HT1080 (cell line): ENCODE measurements around the gene TM7SF3. TPM values are rescaled to one million over a fixed set of nuclear protein-coding genes. Genes with fewer than 3 reads are reported as not detected.
"Not testable (repeated sequence)": the region's sequence is repeated elsewhere in the genome, so short reads cannot be mapped to it uniquely, and the experiment has no call there.

Experiments used
- DNase-seq: peaks from one replicate; pipeline ENCODE4 v3.0.0-alpha.2; 2015; ENCODE audit warnings: low read depth
- polyA plus RNA-seq, 2 experiments: library from polyadenylated mRNA; depleted of rRNA; stranded (reverse); fragments of >200 nt; gene quantifications; 2 replicates each; pipeline ENCODE4 v1.2.3, GENCODE V29; 2015
- total RNA-seq: library from RNA; depleted of rRNA; stranded (reverse); fragments of >200 nt; shearing (Covaris generic); gene quantifications from 2 replicates; pipeline ENCODE4 v1.2.3, GENCODE V29; 2014; rRNA removed

TM7SF3 gene, protein sequence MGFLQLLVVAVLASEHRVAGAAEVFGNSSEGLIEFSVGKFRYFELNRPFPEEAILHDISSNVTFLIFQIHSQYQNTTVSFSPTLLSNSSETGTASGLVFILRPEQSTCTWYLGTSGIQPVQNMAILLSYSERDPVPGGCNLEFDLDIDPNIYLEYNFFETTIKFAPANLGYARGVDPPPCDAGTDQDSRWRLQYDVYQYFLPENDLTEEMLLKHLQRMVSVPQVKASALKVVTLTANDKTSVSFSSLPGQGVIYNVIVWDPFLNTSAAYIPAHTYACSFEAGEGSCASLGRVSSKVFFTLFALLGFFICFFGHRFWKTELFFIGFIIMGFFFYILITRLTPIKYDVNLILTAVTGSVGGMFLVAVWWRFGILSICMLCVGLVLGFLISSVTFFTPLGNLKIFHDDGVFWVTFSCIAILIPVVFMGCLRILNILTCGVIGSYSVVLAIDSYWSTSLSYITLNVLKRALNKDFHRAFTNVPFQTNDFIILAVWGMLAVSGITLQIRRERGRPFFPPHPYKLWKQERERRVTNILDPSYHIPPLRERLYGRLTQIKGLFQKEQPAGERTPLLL
- total RNA-seq = 136 and 144 TPM in 2 replicates
- polyA plus RNA-seq (2015; cell fraction: cytosol; rRNA removed) = 143 and 145 TPM in 2 replicates
- 108 and 140 TPM in 2 replicates for polyA plus RNA-seq (2015; cell fraction: nucleus; rRNA removed)

DNA sequence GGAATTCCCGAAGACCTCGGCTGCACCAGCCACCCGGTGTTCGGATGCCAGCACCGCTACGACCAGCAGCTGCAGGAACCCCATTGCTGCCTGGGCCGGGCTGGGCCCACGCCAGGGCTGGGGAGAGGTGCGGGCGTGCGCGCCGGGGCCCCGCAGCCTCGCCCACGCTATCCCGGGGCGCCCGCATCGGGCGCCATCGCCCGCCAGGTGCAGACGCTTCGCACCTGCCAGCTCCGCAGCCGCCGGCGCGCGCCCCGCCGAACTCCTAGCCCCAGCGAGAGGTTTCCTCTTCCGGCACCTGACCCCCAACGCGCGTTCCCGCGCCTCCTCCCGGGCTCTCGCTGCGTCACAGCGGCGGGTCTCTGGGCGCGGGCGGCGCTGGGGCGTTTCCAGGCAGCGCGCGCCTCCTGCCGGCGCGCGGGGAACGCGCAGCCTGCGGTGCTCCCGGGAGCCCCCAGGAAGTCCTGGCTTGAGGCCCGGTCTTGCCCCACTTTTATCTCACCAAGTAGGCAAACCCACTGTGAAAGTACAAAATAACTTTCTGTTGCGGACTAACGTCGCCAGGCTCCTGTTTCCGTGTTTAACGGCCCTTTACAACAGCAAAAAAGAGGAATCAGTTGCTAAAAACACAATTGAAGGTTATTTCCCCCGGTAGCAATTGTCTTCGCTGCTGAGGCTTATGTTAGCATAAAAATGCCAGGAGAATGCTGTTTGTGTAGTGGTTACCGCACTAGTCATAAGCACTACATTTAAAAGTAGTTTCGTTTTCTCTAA is at the start of gene TM7SF3:
Gene TM7SF3, minus strand, starts transcription at position 300 of the 774 bp plus-strand sequence. Its CDS starts 216 bp downstream, at position 84.
- DNase-seq = peak; percentile 89

DNA sequence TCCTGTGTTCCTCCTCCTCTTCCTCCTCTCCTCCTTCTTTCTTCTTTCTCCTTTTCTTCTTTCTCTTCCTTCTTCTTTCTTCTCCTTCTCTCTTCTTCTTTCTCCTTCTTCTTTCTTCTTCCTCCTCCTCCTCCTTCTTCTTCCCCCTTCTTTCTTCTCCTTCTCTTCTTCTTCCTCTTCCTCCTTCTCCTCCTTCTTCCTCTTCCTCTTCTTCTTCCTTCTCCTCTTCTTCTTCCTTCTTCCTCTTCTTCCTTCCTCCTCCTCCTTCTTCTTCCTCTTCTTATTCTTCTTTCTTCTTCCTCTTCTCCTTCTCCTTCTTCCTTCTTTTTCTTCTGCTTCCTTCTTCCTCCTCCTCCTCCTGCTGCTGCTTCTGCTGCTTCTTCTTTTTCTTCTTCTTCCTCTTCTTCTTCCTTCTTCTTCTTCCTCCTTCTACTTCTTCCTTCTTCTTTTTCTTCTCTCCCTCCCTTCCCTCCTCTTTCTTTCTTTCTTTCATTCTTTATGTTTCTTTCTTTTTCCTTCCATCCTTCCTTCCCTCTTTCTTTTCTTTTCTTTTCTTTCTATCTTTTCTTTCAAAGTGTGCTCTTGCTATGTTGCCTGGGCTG is 49.2 kb upstream of the TM7SF3 start:
- DNase-seq = no peak

DNA sequence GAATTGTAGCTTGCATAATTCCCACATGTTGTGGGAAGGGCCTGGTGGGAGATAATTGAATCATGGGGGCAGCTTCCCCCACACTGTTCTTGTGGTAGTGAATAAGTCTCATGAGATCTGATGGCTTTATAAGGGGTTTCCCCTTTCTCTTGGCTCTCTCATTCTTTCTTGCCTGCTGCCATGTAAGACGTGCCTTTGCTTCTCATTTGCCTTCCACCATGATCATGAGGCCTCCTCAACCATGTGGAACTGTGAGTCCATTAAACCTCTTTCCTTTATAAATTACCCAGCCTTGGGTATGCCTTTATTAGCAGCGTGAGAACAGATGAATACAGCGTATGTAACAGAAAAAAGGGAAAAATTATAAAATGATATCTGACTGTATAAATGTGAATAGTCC is 47.1 kb upstream of the TM7SF3 start:
- no peak for DNase-seq

DNA sequence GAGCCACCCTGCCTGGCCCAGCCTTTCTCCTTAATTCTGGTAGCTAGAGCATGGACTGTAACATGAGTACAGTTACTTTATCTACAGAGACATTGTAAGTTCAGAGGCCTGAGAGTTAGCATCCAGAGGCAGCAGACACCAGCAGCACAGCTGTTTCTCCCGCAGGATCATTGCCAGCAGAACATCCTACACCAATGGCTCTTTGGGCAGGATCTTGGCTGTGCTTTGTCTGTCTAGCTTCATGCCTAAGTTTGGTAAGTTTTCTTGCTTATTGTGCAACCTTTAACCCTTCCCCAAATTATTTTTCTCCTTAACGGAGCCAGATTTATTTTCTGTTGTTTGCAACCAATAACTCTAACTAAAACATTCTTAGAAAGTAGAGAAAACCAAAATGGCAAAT is 46.6 kb upstream of the TM7SF3 start:
- no peak for DNase-seq

DNA sequence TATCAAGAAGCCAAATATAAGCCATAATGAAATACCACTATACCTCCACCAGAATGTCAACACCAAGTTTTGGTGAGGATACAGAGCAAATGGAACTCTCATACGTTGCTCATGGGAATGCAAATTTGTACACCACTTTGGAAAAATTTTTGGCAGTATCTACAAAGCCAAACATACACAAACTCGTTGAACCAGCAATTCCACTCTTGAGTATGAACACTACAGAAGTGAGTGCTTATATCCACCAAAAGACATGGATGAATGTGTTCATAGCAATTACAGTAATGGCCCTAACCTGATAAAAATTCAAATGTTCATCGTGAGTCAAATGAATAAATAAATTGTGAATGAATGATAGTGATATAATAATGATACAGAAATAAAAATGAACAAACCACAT is 43.4 kb upstream of the TM7SF3 start:
- no peak for DNase-seq

DNA sequence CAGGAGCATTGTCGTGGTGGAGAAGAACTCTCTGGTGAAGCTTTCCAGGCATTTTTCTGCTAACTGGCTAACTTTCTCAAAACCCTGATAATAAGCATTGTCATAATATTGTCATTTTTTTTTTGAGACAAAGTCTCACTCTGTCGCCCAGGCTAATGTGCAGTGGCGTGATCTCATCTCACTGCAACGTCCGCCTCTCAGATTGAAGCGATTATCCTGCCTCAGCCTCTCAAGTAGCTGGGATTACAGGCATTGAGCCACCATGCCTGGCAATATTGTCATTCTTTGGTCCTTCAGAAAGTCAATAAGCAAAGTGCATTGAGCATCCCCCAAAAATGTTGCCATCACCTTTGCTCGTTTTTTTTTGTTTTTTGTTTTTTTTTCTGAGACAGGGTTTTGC is 41.8 kb upstream of the TM7SF3 start:
- no peak for DNase-seq

DNA sequence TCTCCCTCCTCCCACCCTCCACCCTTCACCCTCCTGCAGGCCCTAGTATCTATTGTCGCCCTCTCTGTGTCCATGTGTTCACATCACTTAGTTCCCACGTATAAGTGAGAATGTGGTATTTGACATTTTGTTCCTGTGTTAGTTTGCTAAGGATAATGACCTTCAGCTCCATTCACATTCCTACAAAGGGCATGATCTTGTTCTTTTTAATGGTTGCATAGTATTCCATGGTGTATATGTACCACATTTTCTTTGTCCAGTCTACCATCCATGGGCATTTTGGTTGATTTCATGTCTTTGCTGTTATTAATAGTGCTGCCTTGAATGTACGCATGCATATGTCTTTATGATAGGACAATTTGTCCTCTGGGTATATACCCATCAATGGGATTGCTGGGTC is 38.6 kb upstream of the TM7SF3 start:
- DNase-seq = no peak

GRCh38 chr12:27052176-27052575 is 38.0 kb upstream of the TM7SF3 start:
- DNase-seq = no peak

- peak; percentile 76 for DNase-seq
Observed at GRCh38 chr12:27048822-27049752, 34.9 kb upstream of the TM7SF3 start.

DNA sequence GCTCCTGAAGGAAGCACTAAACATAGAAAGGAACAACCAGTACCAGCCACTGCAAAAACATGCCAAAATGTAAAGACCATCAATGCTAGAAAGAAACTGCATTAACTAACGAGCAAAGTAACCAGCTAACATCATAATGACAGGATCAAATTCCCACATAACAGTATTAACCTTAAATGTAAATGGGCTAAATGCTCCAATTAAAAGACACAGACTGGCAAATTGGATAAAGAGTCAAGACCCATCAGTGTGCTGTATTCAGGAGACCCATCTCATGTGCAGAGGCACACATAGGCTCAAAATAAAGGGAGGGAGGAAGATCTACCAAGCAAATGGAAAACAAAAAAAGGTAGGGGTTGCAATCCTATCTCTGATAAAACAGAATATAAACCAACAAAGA is 27.8 kb upstream of the TM7SF3 start:
- not testable (repeated sequence) for DNase-seq

GRCh38 chr12:27040637-27041036 is 26.5 kb upstream of the TM7SF3 start:
- DNase-seq = not testable (repeated sequence)

DNA sequence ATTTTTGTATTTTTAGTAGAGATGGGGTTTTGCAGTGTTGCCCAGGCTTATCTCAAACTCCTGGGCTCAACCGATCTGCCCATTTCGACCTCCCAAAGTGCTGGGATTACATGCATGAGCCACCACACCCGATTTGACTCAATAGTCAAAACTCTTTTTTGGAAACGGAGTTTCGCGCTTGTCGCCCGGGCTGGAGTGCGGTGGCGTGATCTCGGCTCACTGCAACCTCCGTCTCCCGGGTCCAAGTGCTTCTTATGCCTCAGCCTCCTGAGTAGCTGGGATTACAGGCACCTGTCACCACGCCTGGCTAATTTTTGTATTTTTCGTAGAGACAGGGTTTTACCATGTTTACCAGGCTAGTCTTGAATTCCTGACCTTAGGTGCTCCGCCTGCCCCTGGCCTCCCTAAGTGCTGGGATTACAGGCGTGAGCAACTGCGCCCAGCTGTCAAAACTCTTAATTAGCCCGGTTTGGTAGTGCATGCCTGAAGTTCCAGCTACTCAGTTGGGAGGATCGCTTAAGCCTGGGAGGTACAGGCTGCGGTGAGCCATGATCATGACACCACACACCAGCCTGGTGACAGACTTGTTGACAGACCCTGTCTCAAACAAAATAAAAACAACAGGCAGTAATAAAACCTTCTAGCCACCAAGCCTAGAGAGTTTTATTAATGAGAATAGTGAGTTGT is 20.6 kb upstream of the TM7SF3 start:
- no peak for DNase-seq

DNA sequence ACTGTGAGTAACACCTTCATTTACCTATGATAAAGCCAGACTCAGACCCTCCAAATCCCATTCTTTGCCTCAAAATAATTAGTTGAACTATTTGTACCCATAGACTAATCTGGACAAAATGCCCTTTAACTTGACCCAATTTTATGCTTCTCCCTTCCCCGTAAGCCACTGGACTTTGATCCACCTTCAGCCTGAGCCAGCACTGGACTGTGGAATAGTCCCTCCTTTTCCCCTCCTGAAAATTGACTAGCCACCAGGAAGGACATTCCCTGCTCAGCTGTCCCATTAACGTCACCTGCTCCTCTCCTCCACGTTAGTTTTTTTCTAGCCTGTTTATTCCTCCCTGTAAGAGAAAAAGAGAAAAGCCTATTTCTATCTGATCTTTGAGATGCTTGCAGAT is 18.5 kb upstream of the TM7SF3 start:
- DNase-seq = no peak

- no peak for DNase-seq
Observed at GRCh38 chr12:27031531-27031930, 17.3 kb upstream of the TM7SF3 start.

- no peak for DNase-seq
Observed at GRCh38 chr12:27026257-27026656, 12.1 kb upstream of the TM7SF3 start.

- no peak for DNase-seq
Observed at GRCh38 chr12:27025116-27025515, 10.9 kb upstream of the TM7SF3 start.

DNA sequence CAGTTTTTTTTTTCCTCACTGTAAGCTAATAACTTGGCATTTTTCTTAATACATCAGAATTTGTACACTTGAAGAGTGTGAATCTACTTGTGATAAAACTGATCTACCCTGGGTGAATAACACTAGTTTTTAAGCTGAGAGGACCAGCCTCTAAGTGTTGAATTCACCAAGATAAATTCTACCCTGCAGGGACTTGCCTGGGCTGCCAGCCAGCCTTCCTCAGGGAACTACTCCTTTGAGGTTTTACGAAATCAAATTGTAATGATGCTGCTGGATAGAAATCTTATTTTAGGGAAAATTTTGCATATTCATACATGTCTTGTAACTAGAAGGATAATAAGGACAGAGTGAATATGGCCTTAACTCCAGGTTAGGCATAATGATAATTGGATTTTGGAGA is 10.1 kb upstream of the TM7SF3 start:
- DNase-seq = no peak

DNA sequence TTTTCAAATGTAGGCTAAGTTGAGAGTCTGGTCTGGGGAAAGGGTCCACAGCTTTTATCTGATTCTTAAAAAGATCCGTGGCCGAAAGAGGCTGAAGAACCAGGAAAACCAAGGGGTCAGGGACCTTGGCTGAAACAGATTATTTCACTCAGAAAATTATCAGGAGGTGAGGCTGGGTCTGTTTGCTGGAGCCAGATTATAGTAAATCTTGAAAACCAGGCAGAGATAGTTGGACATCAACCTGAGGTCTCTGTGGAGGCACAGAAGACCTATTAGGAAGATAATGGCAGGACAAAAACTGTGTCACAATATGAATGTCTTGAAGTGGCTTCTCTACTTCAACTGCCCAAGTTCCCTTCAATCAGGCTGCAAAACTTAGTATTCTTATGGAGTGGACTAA is 6.6 kb upstream of the TM7SF3 start:
- DNase-seq = no peak

- no peak for DNase-seq
Observed at GRCh38 chr12:27018037-27018436, 3.9 kb upstream of the TM7SF3 start.
